22Rv1 (cell line): ENCODE data around the gene DNM1L.

Experiments
- CTCF ChIP-seq: fragments of 450-650 bp; IDR thresholded peaks from 2 replicates; pipeline ENCODE4 v1.5.1; 2017; ENCODE audit warnings: mild to moderate bottlenecking
- ZFX ChIP-seq: fragments of 450-650 bp; IDR thresholded peaks from 2 replicates; pipeline ENCODE4 v1.6.1; 2017; ENCODE audit warnings: antibody characterized with exemption, borderline replicate concordance

GRCh38 chr12:32773691-32774090 is 94.6 kb downstream of the DNM1L start:
- TF ChIP-seq CTCF (no peak), ZFX (no peak)
